Measurements from ENCODE around the gene STOML2.

STOML2 gene

GRCh38 chr9:35097573-35097972 lies 5.4 kb downstream of the STOML2 start:
- no peak for FAIRE-seq
- no peak for TF ChIP-seq POLR2A (IDR thresholded peaks at IDR 0.05; ENCODE audit: low read depth, low read length)

GRCh38 chr9:35096035-35096849 lies 6.7 kb downstream of the STOML2 start, which contains the start of gene PIGO:
PIGO (minus strand) TSS chr9:35096591; CDS start chr9:35095565, 1,026 bp downstream.
- no peak for FAIRE-seq
- no peak for TF ChIP-seq POLR2A (IDR thresholded peaks at IDR 0.05; ENCODE audit: low read depth, low read length)
- peak; percentile 61 for DNase-seq (ENCODE audit: insufficient read length, low spot score)

More at GRCh38 chr9:35097573-35097972, 5.4 kb downstream of the STOML2 start:
- DNase-seq (ENCODE audit: insufficient read length, low spot score) = no peak

- FAIRE-seq = no peak
- no peak for TF ChIP-seq POLR2A (IDR thresholded peaks at IDR 0.05; ENCODE audit: low read depth, low read length)
- no peak for DNase-seq (ENCODE audit: insufficient read length, low spot score)
These were observed 11.4 kb downstream of the STOML2 start for GRCh38 chr9:35091536-35091935.

- DNase-seq (ENCODE audit: insufficient read length, low spot score) = no peak
- FAIRE-seq = no peak
- no peak for TF ChIP-seq POLR2A (IDR thresholded peaks at IDR 0.05; ENCODE audit: low read depth, low read length)
These were observed 13.5 kb downstream of the STOML2 start for GRCh38 chr9:35089434-35089833.

GRCh38 chr9:35085078-35085477 lies 17.9 kb downstream of the STOML2 start:
- DNase-seq (ENCODE audit: insufficient read length, low spot score) (no peak), FAIRE-seq (no peak)
- no peak for TF ChIP-seq POLR2A (IDR thresholded peaks at IDR 0.05; ENCODE audit: low read depth, low read length)

- TF ChIP-seq POLR2A (IDR thresholded peaks at IDR 0.05; ENCODE audit: low read depth, low read length) = peak; percentile 17; the same call in 1 of the 2 replicates
- DNase-seq (ENCODE audit: insufficient read length, low spot score) = peak; percentile 67
- FAIRE-seq = peak; percentile 33
These were observed 23.2 kb downstream of the STOML2 start, which contains the start of gene FANCG for GRCh38 chr9:35079426-35080341. FANCG (minus strand) TSS chr9:35079942; CDS start chr9:35079524, 418 bp downstream.

GRCh38 chr9:35079041-35079425 lies 23.9 kb downstream of the STOML2 start:
- DNase-seq (ENCODE audit: insufficient read length, low spot score) (no peak), FAIRE-seq (no peak)
- TF ChIP-seq POLR2A (IDR thresholded peaks at IDR 0.05; ENCODE audit: low read depth, low read length) = no peak

- FAIRE-seq (no peak), DNase-seq (ENCODE audit: insufficient read length, low spot score) (no peak)
- no peak for TF ChIP-seq POLR2A (IDR thresholded peaks at IDR 0.05; ENCODE audit: low read depth, low read length)
These were observed 24.9 kb downstream of the STOML2 start for GRCh38 chr9:35078066-35078465.

- FAIRE-seq = no peak
- no peak for DNase-seq (ENCODE audit: insufficient read length, low spot score)
- no peak for TF ChIP-seq POLR2A (IDR thresholded peaks at IDR 0.05; ENCODE audit: low read depth, low read length)
These were observed 26.1 kb downstream of the STOML2 start for GRCh38 chr9:35076848-35077247.

GRCh38 chr9:35075358-35075757 lies 27.6 kb downstream of the STOML2 start:
- no peak for TF ChIP-seq POLR2A (IDR thresholded peaks at IDR 0.05; ENCODE audit: low read depth, low read length)
- DNase-seq (ENCODE audit: insufficient read length, low spot score) (no peak), FAIRE-seq (no peak)

GRCh38 chr9:35074791-35075190 lies 28.1 kb downstream of the STOML2 start:
- no peak for DNase-seq (ENCODE audit: insufficient read length, low spot score)
- no peak for FAIRE-seq
- no peak for TF ChIP-seq POLR2A (IDR thresholded peaks at IDR 0.05; ENCODE audit: low read depth, low read length)

GRCh38 chr9:35074141-35074540 lies 28.8 kb downstream of the STOML2 start:
- TF ChIP-seq POLR2A (IDR thresholded peaks at IDR 0.05; ENCODE audit: low read depth, low read length) = no peak
- FAIRE-seq (no peak), DNase-seq (ENCODE audit: insufficient read length, low spot score) (no peak)

GRCh38 chr9:35073279-35073612 lies 29.7 kb downstream of the STOML2 start:
- FAIRE-seq = no peak
- TF ChIP-seq POLR2A (IDR thresholded peaks at IDR 0.05; ENCODE audit: low read depth, low read length) = no peak

More at GRCh38 chr9:35073279-35073612, 29.7 kb downstream of the STOML2 start:
- DNase-seq (ENCODE audit: insufficient read length, low spot score) = no peak

Measured in H54 (cell line).